H1 (cell line): ENCODE results near the gene PNMA8C. TPM values are rescaled to one million over a fixed set of nuclear protein-coding genes. Genes with fewer than 3 reads are reported as not detected.

Experiments
- CHD1 ChIP-seq: IDR thresholded peaks from 2 replicates; pipeline ENCODE4 v1.6.1; 2012; ENCODE audit warnings: low read depth, low read length, improper control_type of control experiment
- CTCF ChIP-seq, 3 experiments: IDR thresholded peaks; 1 replicate in 2 of 3; 2 replicates in 1 of 3; pipeline versions ENCODE4 v1.5.1 to v1.6.1; 2011; ENCODE audit warnings: low read length in 3 of 3, mild to moderate bottlenecking in 3 of 3, inconsistent platforms in 2 of 3, low read depth in 1 of 3, moderate library complexity in 1 of 3; ENCODE audit not compliant: insufficient read depth in 1 of 3; ENCODE audit errors: control extremely low read depth in 1 of 3
- EP300 ChIP-seq, 2 experiments: IDR thresholded peaks; 1 replicate in 1 of 2; 2 replicates in 1 of 2; pipeline ENCODE4 v1.6.1; 2011 to 2012; ENCODE audit warnings: low read depth in 2 of 2, low read length in 2 of 2, mild to moderate bottlenecking in 2 of 2, borderline replicate concordance in 1 of 2, inconsistent platforms in 1 of 2, moderate library complexity in 1 of 2
- MAX ChIP-seq: IDR thresholded peaks from 2 replicates; pipeline ENCODE4 v1.6.1; 2012; ENCODE audit warnings: inconsistent platforms
- SP2 ChIP-seq: IDR thresholded peaks from 2 replicates; pipeline ENCODE4 v1.6.1; 2012; ENCODE audit warnings: mild to moderate bottlenecking, low read length, inconsistent platforms
- TAF7 ChIP-seq: optimal IDR thresholded peaks from 2 replicates; pipeline ENCODE3; 2011; ENCODE audit warnings: low read depth, mild to moderate bottlenecking, inconsistent platforms, low read length, moderate library complexity, borderline replicate concordance
- TEAD4 ChIP-seq: IDR thresholded peaks from 2 replicates; pipeline ENCODE4 v1.6.1; 2012; ENCODE audit warnings: low read depth, low read length, inconsistent platforms, mixed read lengths
- polyA plus RNA-seq, 7 experiments: library from polyadenylated mRNA; depleted of rRNA in 3 of 7; stranded (reverse) in 5 of 7; unstranded in 2 of 7; fragments of >200 nt in 5 of 7; fragments of 200-250 nt in 2 of 7; gene quantifications; 1 replicate in 5 of 7; 2 replicates in 1 of 7; 4 replicates in 1 of 7; pipeline versions ENCODE4 v1.2.1 to v1.2.3, GENCODE V29; 2011 to 2013; ENCODE audit warnings: missing spikeins in 2 of 7, mixed read lengths in 2 of 7
- total RNA-seq: library from RNA; stranded (reverse); fragmentation: NEBNext Ultra II Directional; extraction: Animal tissue kit (Norgen Biotek cat#: 25700); gene quantifications from 2 replicates; pipeline ENCODE4 v1.2.1, GENCODE V29; 2021

The PNMA8C gene
- total and polyA plus RNA-seq, 2 of the 8 experiments (the other 6 are each of a cell fraction or from before 2014, with no cell fraction given): 0.53 to 1.8 TPM

DNA sequence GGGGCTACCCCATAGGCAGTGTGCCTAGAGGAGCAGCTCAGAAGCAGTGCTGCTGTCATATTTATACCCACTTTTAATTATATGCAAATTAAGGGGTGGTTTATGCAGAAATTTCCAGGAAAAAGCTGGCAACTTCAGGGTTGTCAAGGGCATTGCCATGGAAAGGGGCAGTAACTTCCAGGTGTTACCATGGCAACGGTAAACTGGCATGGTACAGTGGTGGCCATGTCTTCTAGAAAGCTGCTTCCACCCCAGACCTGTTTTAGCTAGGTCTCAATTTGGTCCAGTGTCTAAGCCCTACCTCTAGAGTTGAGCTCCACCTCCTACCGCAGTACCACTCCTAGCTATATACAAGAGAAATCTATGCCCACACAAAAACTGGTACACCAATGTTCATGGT is 31.3 kb upstream of the PNMA8C start (continued):
- TF ChIP-seq EP300 (IDR thresholded peaks at IDR 0.05; ENCODE audit: borderline replicate concordance in 1 of 2, low read depth in 2 of 2, low read length in 2 of 2): no peak
- no peak for TF ChIP-seq SP2
- TF ChIP-seq CHD1: no peak
- no peak for TF ChIP-seq MAX
- TF ChIP-seq TAF7: no peak
- TF ChIP-seq CTCF (IDR thresholded peaks at IDR 0.05; ENCODE audit: control extremely low read depth in 1 of 3, insufficient read depth in 1 of 3, low read depth in 1 of 3, low read length in 3 of 3): no peak
- TF ChIP-seq TEAD4: no peak
- TF ChIP-seq, all 59 proteins: peak for 0
